Mesothelial cell of epicardium (in vitro differentiated cells): ENCODE measurements around the gene SNTG2. TPM values are rescaled to one million over a fixed set of nuclear protein-coding genes. Genes with fewer than 3 reads are reported as not detected.
"Not testable (repeated sequence)": the region's sequence is repeated elsewhere in the genome, so short reads cannot be mapped to it uniquely, and the experiment has no call there.

Source experiments
- DNase-seq, 2 experiments: peaks; one replicate each; pipeline ENCODE4 v3.0.0; 2021; ENCODE audit warnings: low spot score in 2 of 2; ENCODE audit not compliant: unreplicated experiment in 2 of 2
- H3K27ac Mint-ChIP-seq: 2 replicates; pipeline ENCODE4 v1.8.0; 2021; ENCODE audit warnings: mixed read lengths
- H3K27me3 Mint-ChIP-seq: 2 replicates; pipeline ENCODE4 v1.8.0; 2021; ENCODE audit warnings: low read depth, mixed read lengths
- H3K36me3 Mint-ChIP-seq: 2 replicates; pipeline ENCODE4 v1.8.0; 2021; ENCODE audit warnings: mixed read lengths
- H3K4me1 Mint-ChIP-seq: 2 replicates; pipeline ENCODE4 v1.8.0; 2021; ENCODE audit warnings: mixed read lengths
- H3K4me3 Mint-ChIP-seq: 2 replicates; pipeline ENCODE4 v1.8.0; 2021; ENCODE audit warnings: mild to moderate bottlenecking, moderate library complexity, mixed read lengths
- H3K9me3 Mint-ChIP-seq: 2 replicates; pipeline ENCODE4 v1.8.0; 2021; ENCODE audit warnings: mixed read lengths
- total RNA-seq: library from RNA; stranded (reverse); gene quantifications from 3 replicates; pipeline ENCODE4 v1.2.1, GENCODE V29; 2021
- TF ChIP-seq, protein P1 (sequence below): fragments of 200-600 bp; sonication (generic); IDR thresholded peaks from one replicate; pipeline ENCODE4 v1.5.0; 2021; ENCODE audit warnings: antibody characterized with exemption; ENCODE audit not compliant: unreplicated experiment

The SNTG2 gene
- total RNA-seq, 1 donor from 2014 or later, result not detected

DNA sequence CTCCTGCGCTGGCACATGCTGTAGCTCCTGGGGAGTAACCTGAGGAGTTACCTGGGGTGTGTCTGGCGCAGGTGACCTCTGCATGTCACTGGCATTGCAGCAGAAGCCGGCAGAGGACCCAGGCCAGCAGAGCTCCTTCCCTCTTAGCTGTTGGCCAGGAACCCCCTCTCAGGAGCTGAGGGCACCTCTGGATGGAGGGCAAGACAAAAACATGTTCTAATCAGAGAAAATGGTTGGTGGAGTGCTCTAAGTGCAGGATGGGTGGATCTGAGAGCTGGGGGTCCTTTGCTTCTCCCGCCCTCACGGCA is 44.9 kb upstream of the SNTG2 start:
- Mint-ChIP-seq H3K4me1 (no peaks in the 10 kb centered on the region), H3K27ac (no peak overlapping the region), H3K4me3 (no peak overlapping the region), H3K36me3 (no peaks in the 10 kb centered on the region), H3K27me3 (peaks cover 24% of the 10 kb centered on the region), H3K9me3 (peaks cover 7% of the 10 kb centered on the region)
- TF ChIP-seq, protein P1, sequence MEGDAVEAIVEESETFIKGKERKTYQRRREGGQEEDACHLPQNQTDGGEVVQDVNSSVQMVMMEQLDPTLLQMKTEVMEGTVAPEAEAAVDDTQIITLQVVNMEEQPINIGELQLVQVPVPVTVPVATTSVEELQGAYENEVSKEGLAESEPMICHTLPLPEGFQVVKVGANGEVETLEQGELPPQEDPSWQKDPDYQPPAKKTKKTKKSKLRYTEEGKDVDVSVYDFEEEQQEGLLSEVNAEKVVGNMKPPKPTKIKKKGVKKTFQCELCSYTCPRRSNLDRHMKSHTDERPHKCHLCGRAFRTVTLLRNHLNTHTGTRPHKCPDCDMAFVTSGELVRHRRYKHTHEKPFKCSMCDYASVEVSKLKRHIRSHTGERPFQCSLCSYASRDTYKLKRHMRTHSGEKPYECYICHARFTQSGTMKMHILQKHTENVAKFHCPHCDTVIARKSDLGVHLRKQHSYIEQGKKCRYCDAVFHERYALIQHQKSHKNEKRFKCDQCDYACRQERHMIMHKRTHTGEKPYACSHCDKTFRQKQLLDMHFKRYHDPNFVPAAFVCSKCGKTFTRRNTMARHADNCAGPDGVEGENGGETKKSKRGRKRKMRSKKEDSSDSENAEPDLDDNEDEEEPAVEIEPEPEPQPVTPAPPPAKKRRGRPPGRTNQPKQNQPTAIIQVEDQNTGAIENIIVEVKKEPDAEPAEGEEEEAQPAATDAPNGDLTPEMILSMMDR, result no peak
- DNase-seq, result no peak

DNA sequence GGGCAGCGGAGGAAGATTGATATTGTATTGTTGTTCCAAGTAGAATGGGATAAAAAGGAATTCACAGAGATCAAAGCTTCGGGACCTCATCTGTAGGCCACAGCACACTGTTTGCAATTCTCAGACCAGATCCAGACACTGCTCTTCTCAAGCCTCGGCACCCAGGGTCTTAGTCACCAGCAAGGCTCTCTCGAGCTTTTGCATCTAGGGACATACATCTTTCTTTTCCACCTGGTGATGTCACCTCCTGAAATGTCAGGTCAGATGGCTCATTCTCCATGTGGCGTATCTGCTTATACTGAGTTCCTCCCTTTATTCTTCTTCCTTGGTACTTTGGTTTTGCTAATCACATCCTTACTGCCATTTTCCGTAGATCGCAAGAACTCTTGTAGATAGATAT is 42.9 kb upstream of the SNTG2 start:
- Mint-ChIP-seq H3K27ac (no peak overlapping the region), H3K4me1 (no peaks in the 10 kb centered on the region), H3K4me3 (no peak overlapping the region), H3K27me3 (peaks cover 23% of the 10 kb centered on the region), H3K36me3 (no peaks in the 10 kb centered on the region), H3K9me3 (peaks cover 3% of the 10 kb centered on the region)
- DNase-seq, result no peak
- TF ChIP-seq, protein P1, result no peak

DNA sequence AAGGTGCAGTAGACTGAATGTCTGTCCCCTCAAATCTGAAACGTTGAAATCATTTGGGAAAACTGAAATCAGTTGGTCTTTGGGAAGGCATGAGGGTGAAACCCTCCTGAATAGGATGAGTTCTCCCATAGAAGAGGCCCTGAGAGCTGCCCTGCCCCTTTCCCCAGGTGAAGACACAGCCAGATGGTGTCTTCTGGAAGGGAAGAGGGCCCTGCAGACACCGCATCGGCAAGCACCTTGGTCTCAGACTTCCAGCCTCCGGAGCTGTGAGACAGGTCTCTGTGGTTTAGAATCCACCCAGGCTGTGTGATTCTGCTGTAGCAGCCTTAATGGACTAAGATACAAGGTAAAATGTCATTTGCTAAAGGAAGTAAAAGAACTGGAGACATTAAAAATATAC is 42.1 kb upstream of the SNTG2 start:
- no peak overlapping the region for H3K4me3 Mint-ChIP-seq
- H3K36me3 Mint-ChIP-seq, result no peaks in the 10 kb centered on the region
- no peak overlapping the region for H3K27ac Mint-ChIP-seq
- no peak for DNase-seq
- peaks cover 20% of the 10 kb centered on the region for H3K27me3 Mint-ChIP-seq
- TF ChIP-seq, protein P1, result no peak
- H3K9me3 Mint-ChIP-seq, result no peaks in the 10 kb centered on the region
- no peaks in the 10 kb centered on the region for H3K4me1 Mint-ChIP-seq

DNA sequence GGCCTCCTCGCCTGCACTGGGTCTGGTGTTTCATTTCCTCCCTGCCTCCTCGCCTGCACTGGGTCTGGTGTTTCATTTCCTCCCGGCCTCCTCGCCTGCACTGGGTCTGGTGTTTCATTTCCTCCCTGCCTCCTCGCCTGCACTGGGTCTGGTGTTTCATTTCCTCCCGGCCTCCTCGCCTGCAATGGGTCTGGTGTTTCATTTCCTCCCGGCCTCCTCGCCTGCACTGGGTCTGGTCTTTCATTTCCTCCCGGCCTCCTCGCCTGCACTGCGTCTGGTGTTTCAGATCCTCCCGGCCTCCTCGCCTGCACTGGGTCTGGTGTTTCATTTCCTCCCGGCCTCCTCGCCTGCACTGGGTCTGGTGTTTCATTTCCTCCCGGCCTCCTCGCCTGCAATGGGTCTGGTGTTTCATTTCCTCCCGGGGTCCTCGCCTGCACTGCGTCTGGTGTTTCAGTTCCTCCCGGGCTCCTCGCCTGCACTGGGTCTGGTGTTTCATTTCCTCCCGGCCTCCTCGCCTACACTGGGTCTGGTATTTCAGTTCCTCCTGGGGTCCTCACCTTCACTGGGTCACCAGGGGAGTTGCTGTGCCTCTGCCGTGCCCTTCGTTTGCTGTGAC is 40.8 kb upstream of the SNTG2 start:
- H3K27me3 Mint-ChIP-seq, result peaks cover 15% of the 10 kb centered on the region
- not testable (repeated sequence) for H3K4me1 Mint-ChIP-seq, H3K9me3 Mint-ChIP-seq, DNase-seq, H3K36me3 Mint-ChIP-seq, H3K4me3 Mint-ChIP-seq, H3K27ac Mint-ChIP-seq

DNA sequence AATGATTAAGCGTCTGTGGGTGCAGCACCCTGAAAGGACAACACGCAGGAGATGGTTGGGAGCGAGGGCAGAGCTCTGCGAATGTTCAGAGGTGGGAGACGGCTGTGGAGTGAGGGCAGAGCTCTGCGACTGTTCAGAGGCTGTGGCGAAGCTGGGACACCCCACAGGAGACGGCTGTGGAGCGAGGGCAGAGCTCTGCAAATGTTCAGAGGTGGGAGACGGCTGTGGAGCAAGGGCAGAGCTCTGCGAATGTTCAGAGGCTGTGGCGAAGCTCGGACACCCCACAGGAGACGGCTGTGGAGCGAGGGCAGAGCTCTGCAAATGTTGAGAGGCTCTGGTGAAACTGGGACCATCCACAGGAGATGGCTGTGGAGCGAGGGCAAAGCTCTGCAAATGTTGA is 40.0 kb upstream of the SNTG2 start:
- Mint-ChIP-seq H3K4me3 (no peak overlapping the region), H3K27ac (no peak overlapping the region), H3K4me1 (no peaks in the 10 kb centered on the region), H3K27me3 (peaks cover 16% of the 10 kb centered on the region), H3K36me3 (no peaks in the 10 kb centered on the region), H3K9me3 (no peaks in the 10 kb centered on the region)
- no peak for DNase-seq
- TF ChIP-seq, protein P1, result no peak

DNA sequence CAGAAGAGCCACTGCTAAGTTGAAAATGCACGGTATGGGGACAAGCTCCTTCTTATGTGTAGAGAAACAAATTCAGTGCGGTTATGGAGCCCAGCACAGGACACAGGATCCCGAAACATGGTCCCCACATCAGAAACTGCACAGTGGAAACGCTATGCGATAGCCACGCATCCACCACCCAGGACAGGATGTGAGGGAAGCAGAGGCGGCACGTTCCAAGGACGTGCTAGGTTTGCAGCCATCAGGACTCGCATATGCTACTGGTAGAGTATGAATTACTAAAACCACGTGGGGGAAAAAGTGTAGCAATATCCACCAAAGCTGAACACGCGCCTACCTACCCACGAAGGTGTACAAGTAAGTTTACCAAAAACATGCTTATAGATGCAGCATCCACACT is 34.7 kb upstream of the SNTG2 start:
- no peaks in the 10 kb centered on the region for H3K36me3 Mint-ChIP-seq
- H3K4me3 Mint-ChIP-seq, result no peak overlapping the region
- TF ChIP-seq, protein P1, result no peak
- peaks cover 21% of the 10 kb centered on the region for H3K27me3 Mint-ChIP-seq
- DNase-seq, result no peak
- no peak overlapping the region for H3K27ac Mint-ChIP-seq
- H3K4me1 Mint-ChIP-seq, result no peaks in the 10 kb centered on the region
- no peaks in the 10 kb centered on the region for H3K9me3 Mint-ChIP-seq
